Body of pancreas (tissue), 4 donors: ENCODE results near the gene CD69.
"Not testable (repeated sequence)": the region's sequence is repeated elsewhere in the genome, so short reads cannot be mapped to it uniquely, and the experiment has no call there.

Experiments
- CTCF ChIP-seq, 7 experiments: fragments of 450-650 bp in 4 of 7; fragments of 200-600 bp in 3 of 7; sonication (generic) in 3 of 7; IDR thresholded peaks; one replicate each; pipeline ENCODE4 v1.5.1; 2016 to 2019; ENCODE audit warnings: antibody characterized with exemption in 7 of 7
- POLR2A ChIP-seq, 3 donors: fragments of 450-650 bp; IDR thresholded peaks; one replicate each; pipeline ENCODE4 v1.6.1; 2016; ENCODE audit warnings: antibody characterized with exemption in 3 of 3, mild to moderate bottlenecking in 2 of 3

- not testable (repeated sequence) for TF ChIP-seq CTCF, POLR2A (IDR thresholded peaks at IDR 0.05)
Measured at GRCh38 chr12:9704561-9704960, 56.1 kb downstream of the CD69 start.
